HCT116 (cell line): ENCODE measurements around the gene RUNX2.

Experiments
- CTCF ChIP-seq, 3 experiments: fragments of 200-600 bp in 1 of 3; sonication (generic) in 1 of 3; IDR thresholded peaks in 2 of 3; conservative IDR thresholded peaks in 1 of 3; 2 replicates each; pipeline ENCODE4 v1.5.1; 2012 to 2017; ENCODE audit warnings: low read depth in 2 of 3, low read length in 2 of 3, antibody characterized with exemption in 1 of 3, borderline replicate concordance in 1 of 3, control low read depth in 1 of 3, mild to moderate bottlenecking in 1 of 3, mixed read lengths in 1 of 3, mixed run types in 1 of 3, moderate library complexity in 1 of 3; ENCODE audit not compliant: insufficient read depth in 1 of 3
- EGR1 ChIP-seq: IDR thresholded peaks from 2 replicates; pipeline ENCODE4 v1.6.1; 2012; ENCODE audit warnings: low read depth
- EZH2 ChIP-seq: fragments of 200-600 bp; sonication (generic); IDR thresholded peaks from 2 replicates; pipeline ENCODE4 v1.6.1; 2017; ENCODE audit warnings: antibody characterized with exemption, mixed run types
- EZH2phosphoT487 ChIP-seq: fragments of 200-600 bp; IDR thresholded peaks from 2 replicates; pipeline ENCODE4 v1.6.1; 2018; ENCODE audit warnings: antibody characterized with exemption, borderline replicate concordance
- MAX ChIP-seq: IDR thresholded peaks from 2 replicates; pipeline ENCODE4 v1.6.1; 2012
- POLR2A ChIP-seq: IDR thresholded peaks from 2 replicates; pipeline ENCODE4 v1.7.0; 2011; ENCODE audit warnings: borderline replicate concordance; ENCODE audit not compliant: insufficient read depth, insufficient read length; ENCODE audit errors: extremely low read depth
- POLR2AphosphoS5 ChIP-seq: IDR thresholded peaks from 2 replicates; pipeline ENCODE4 v1.6.1; 2011; ENCODE audit warnings: mild to moderate bottlenecking, low read depth, low read length, moderate library complexity
- SIN3A ChIP-seq: IDR thresholded peaks from 2 replicates; pipeline ENCODE4 v1.6.1; 2012; ENCODE audit warnings: low read depth
- SP1 ChIP-seq: IDR thresholded peaks from 2 replicates; pipeline ENCODE4 v1.6.1; 2012; ENCODE audit warnings: low read depth
- TCF7L2 ChIP-seq: IDR thresholded peaks from 2 replicates; pipeline ENCODE4 v1.7.0; 2011; ENCODE audit warnings: borderline replicate concordance, inconsistent platforms; ENCODE audit not compliant: insufficient read depth, insufficient read length; ENCODE audit errors: extremely low read depth
- YY1 ChIP-seq: IDR thresholded peaks from 2 replicates; pipeline ENCODE4 v1.6.1; 2011; ENCODE audit warnings: low read length, low read depth, moderate library complexity, mild to moderate bottlenecking; ENCODE audit not compliant: insufficient replicate concordance; ENCODE audit errors: extremely low read depth
- ZFX ChIP-seq: fragments of 450-650 bp; IDR thresholded peaks from 2 replicates; pipeline ENCODE4 v1.6.1; 2017

- TF ChIP-seq EZH2, result no peak
- TF ChIP-seq CTCF (IDR thresholded peaks at IDR 0.05 in 2 of 3, conservative IDR thresholded peaks at IDR 0.05 in 1 of 3; ENCODE audit: borderline replicate concordance in 1 of 3, insufficient read depth in 1 of 3, low read depth in 2 of 3, low read length in 2 of 3), result no peak
- no peak for TF ChIP-seq EZH2phosphoT487
- TF ChIP-seq SIN3A, result no peak
- TF ChIP-seq POLR2A, result no peak
- TF ChIP-seq POLR2AphosphoS5, result no peak
- no peak for TF ChIP-seq YY1
- no peak for TF ChIP-seq TCF7L2
- TF ChIP-seq ZFX, result no peak
- TF ChIP-seq MAX, result no peak
- no peak for TF ChIP-seq SP1
- TF ChIP-seq EGR1, result no peak
These were observed 381.7 kb downstream of the RUNX2 start for GRCh38 chr6:45709781-45710220.
